IMR-90 (cell line): ENCODE results near the gene REPIN1. TPM values are rescaled to one million over a fixed set of nuclear protein-coding genes. Genes with fewer than 3 reads are reported as not detected.
A peak's percentile ranks its signal among the peaks of the same experiment; 100 is the strongest.

ENCODE experiments used
- ATAC-seq: fragments of 200-7000 bp; cut with Tn5 transposase; 2 replicates; pipeline ENCODE4 v1.9.1; 2020; ENCODE audit warnings: low read depth, mild to moderate bottlenecking, moderate library complexity
- BruUV-seq: library from RNA; stranded (reverse); fragments of 400-500 nt; replicated peaks from 2 replicates; lab custom pipeline; 2021; lab: Mats Ljungman, UMichigan
- CTCF ChIA-PET: fragments of 300-600 bp; formaldehyde crosslinking; extraction: SDS; loops from one replicate; lab custom pipeline; 2021; ENCODE audit warnings: antibody characterized with exemption; lab: Yijun Ruan, JAX
- POLR2A ChIA-PET: fragments of 300-600 bp; sonication (Branson Sonifier 250); formaldehyde crosslinking; loops from one replicate; lab custom pipeline; 2022; ENCODE audit warnings: antibody characterized with exemption; ENCODE audit not compliant: unreplicated experiment; lab: Charles Lee
- DNase-seq: peaks from one replicate; pipeline ENCODE4 v3.0.0; 2013
- H2AFZ ChIP-seq: replicated peaks from 2 replicates; pipeline ENCODE3; 2013; ENCODE audit warnings: low read length, mild to moderate bottlenecking; ENCODE audit not compliant: poor library complexity
- H2AK5ac ChIP-seq: 2 replicates; pipeline ENCODE4 v1.6.1; 2013; ENCODE audit warnings: low read depth, low read length, inconsistent platforms
- H2AK9ac ChIP-seq: replicated peaks from 2 replicates; pipeline ENCODE3; 2013; ENCODE audit warnings: mild to moderate bottlenecking, low read depth, low read length, moderate library complexity; ENCODE audit not compliant: poor library complexity
- H2BK120ac ChIP-seq: 2 replicates; pipeline ENCODE4 v1.6.1; 2013; ENCODE audit warnings: low read depth, low read length, inconsistent platforms
- H2BK15ac ChIP-seq: 3 replicates; pipeline ENCODE4 v1.6.1; 2013; ENCODE audit warnings: low read depth, low read length, inconsistent platforms
- H2BK20ac ChIP-seq: 2 replicates; pipeline ENCODE4 v1.6.1; 2013; ENCODE audit warnings: low read depth, mild to moderate bottlenecking, inconsistent platforms, low read length, moderate library complexity
- H2BK5ac ChIP-seq: 2 replicates; pipeline ENCODE4 v1.6.1; 2013; ENCODE audit warnings: mild to moderate bottlenecking, low read depth, low read length, inconsistent platforms; ENCODE audit not compliant: poor library complexity, severe bottlenecking
- H3K14ac ChIP-seq: replicated peaks from 2 replicates; pipeline ENCODE4 v1.6.1; 2013; ENCODE audit warnings: low read depth, low read length, inconsistent platforms
- H3K18ac ChIP-seq: 2 replicates; pipeline ENCODE4 v1.6.1; 2013; ENCODE audit warnings: low read depth, low read length, control low read depth
- H3K23ac ChIP-seq: 2 replicates; pipeline ENCODE4 v1.6.1; 2013; ENCODE audit warnings: low read depth, low read length, inconsistent platforms
- H3K27ac ChIP-seq: 2 replicates; pipeline ENCODE4 v1.5.1; 2013; ENCODE audit warnings: mild to moderate bottlenecking, control low read depth, low read length; ENCODE audit not compliant: insufficient read depth
- H3K27me3 ChIP-seq: 2 replicates; pipeline ENCODE4 v1.6.1; 2013; ENCODE audit warnings: low read length; ENCODE audit not compliant: control insufficient read depth, insufficient read depth
- H3K36me3 ChIP-seq: 2 replicates; pipeline ENCODE4 v1.6.1; 2013; ENCODE audit warnings: low read length, mixed read lengths; ENCODE audit not compliant: control insufficient read depth, insufficient read depth
- H3K4ac ChIP-seq: 2 replicates; pipeline ENCODE4 v1.6.1; 2013; ENCODE audit warnings: low read depth, low read length, inconsistent platforms
- H3K4me1 ChIP-seq: 2 replicates; pipeline ENCODE4 v1.6.1; 2013; ENCODE audit warnings: low read length, mixed read lengths; ENCODE audit not compliant: control insufficient read depth, insufficient read depth
- H3K4me2 ChIP-seq: 2 replicates; pipeline ENCODE4 v1.6.1; 2013; ENCODE audit warnings: low read depth, mild to moderate bottlenecking, control low read depth, low read length, moderate library complexity
- H3K4me3 ChIP-seq: 2 replicates; pipeline ENCODE4 v1.5.1; 2013; ENCODE audit warnings: low read depth, mild to moderate bottlenecking, control low read depth, low read length, moderate library complexity; ENCODE audit not compliant: insufficient read depth
- H3K56ac ChIP-seq: 2 replicates; pipeline ENCODE4 v1.6.1; 2013; ENCODE audit warnings: low read length, inconsistent platforms; ENCODE audit not compliant: insufficient read depth; ENCODE audit errors: extremely low read depth
- H3K79me1 ChIP-seq, 2 experiments: 2 replicates each; pipeline ENCODE4 v1.6.1; 2013; ENCODE audit warnings: low read length in 2 of 2, inconsistent platforms in 1 of 2, low read depth in 1 of 2
- H3K9ac ChIP-seq: 2 replicates; pipeline ENCODE4 v1.6.1; 2013; ENCODE audit warnings: low read depth, low read length, control low read depth
- H3K9me1 ChIP-seq: 2 replicates; pipeline ENCODE4 v1.6.1; 2013; ENCODE audit warnings: low read length, inconsistent platforms; ENCODE audit not compliant: insufficient read depth
- H3K9me3 ChIP-seq: 2 replicates; pipeline ENCODE4 v1.6.1; 2013; ENCODE audit warnings: low read length; ENCODE audit not compliant: control insufficient read depth, insufficient read depth
- H4K20me1 ChIP-seq: 2 replicates; pipeline ENCODE4 v1.6.1; 2013; ENCODE audit warnings: low read length, inconsistent platforms; ENCODE audit not compliant: insufficient read depth
- H4K5ac ChIP-seq: 2 replicates; pipeline ENCODE4 v1.6.1; 2013; ENCODE audit warnings: mild to moderate bottlenecking, low read depth, low read length, control low read depth
- H4K8ac ChIP-seq, 2 experiments: 2 replicates each; pipeline ENCODE4 v1.6.1; 2013; ENCODE audit warnings: low read depth in 2 of 2, low read length in 2 of 2, control low read depth in 1 of 2, inconsistent platforms in 1 of 2
- H4K91ac ChIP-seq: 2 replicates; pipeline ENCODE4 v1.6.1; 2013; ENCODE audit warnings: low read depth, low read length, inconsistent platforms; ENCODE audit not compliant: insufficient read depth
- CHD1 ChIP-seq: IDR thresholded peaks from 2 replicates; pipeline ENCODE4 v1.6.1; 2012; ENCODE audit warnings: low read depth, low read length, improper control_type of control experiment
- MAFK ChIP-seq: IDR thresholded peaks from 2 replicates; pipeline ENCODE4 v1.6.1; 2012; ENCODE audit warnings: low read depth, low read length, improper control_type of control experiment
- MXI1 ChIP-seq: IDR thresholded peaks from 2 replicates; pipeline ENCODE4 v1.6.1; 2012; ENCODE audit warnings: low read depth, mild to moderate bottlenecking, low read length, moderate library complexity, borderline replicate concordance
- NFE2L2 ChIP-seq: fragments of 150-350 bp; IDR thresholded peaks from 2 replicates; pipeline ENCODE4 v1.6.1; 2016; ENCODE audit warnings: low read depth, mild to moderate bottlenecking, low read length
- POLR2A ChIP-seq: IDR thresholded peaks from 2 replicates; pipeline ENCODE4 v1.6.1; 2012; ENCODE audit warnings: mild to moderate bottlenecking, low read depth, low read length
- RAD21 ChIP-seq: IDR thresholded peaks from 2 replicates; pipeline ENCODE4 v1.6.1; 2012; ENCODE audit warnings: low read length, improper control_type of control experiment
- WGBS, 2 experiments: methylation state at CpG; one replicate each; pipeline versions ENCODE4 v1.1.5 to v1.1.7; 2013; ENCODE audit warnings: missing lambda C conversion rate in 2 of 2; ENCODE audit not compliant: insufficient read length in 1 of 2; ENCODE audit errors: extremely low coverage in 2 of 2; 5-methylcytosine and 5-hydroxymethylcytosine counted together
- dilution Hi-C: fragments of 300-500 bp; cut with HindIII; formaldehyde crosslinking; loops from one replicate; pipeline ENCODE4 v1.14.3; 2018; ENCODE audit warnings: low sequenced_read_pairs; ENCODE audit not compliant: unreplicated experiment
- in situ Hi-C: fragments of 300-500 bp; cut with MboI; formaldehyde crosslinking; loops from 3 replicates; pipeline ENCODE4 v1.14.3; 2019; ENCODE audit warnings: low sequenced_read_pairs, inconsistent platforms, mixed read lengths
- intact Hi-C: fragments of 100-400 bp; cut with micrococcal nuclease; formaldehyde crosslinking; loops from 2 replicates; pipeline ENCODE4 v1.10.0; 2022
- polyA plus RNA-seq, 3 experiments: library from polyadenylated mRNA; depleted of rRNA; stranded (reverse); fragments of >200 nt; gene quantifications; 2 replicates each; pipeline ENCODE4 v1.2.3, GENCODE V29; 2012; ENCODE audit warnings: low replicate concordance in 1 of 3
- total RNA-seq: library from RNA; depleted of rRNA; stranded (reverse); fragments of >200 nt; gene quantifications from 2 replicates; pipeline ENCODE4 v1.2.3, GENCODE V29; 2012
- TF ChIP-seq, protein P1 (sequence below): fragments of 150-350 bp; IDR thresholded peaks from 2 replicates; pipeline ENCODE4 v1.6.1; 2017; ENCODE audit warnings: mild to moderate bottlenecking, antibody characterized with exemption, low read length, low read depth

REPIN1 gene
- total and polyA plus RNA-seq, 2 of the 4 experiments (the other 2 are of a cell fraction), result 19.4 to 50.6 TPM

DNA sequence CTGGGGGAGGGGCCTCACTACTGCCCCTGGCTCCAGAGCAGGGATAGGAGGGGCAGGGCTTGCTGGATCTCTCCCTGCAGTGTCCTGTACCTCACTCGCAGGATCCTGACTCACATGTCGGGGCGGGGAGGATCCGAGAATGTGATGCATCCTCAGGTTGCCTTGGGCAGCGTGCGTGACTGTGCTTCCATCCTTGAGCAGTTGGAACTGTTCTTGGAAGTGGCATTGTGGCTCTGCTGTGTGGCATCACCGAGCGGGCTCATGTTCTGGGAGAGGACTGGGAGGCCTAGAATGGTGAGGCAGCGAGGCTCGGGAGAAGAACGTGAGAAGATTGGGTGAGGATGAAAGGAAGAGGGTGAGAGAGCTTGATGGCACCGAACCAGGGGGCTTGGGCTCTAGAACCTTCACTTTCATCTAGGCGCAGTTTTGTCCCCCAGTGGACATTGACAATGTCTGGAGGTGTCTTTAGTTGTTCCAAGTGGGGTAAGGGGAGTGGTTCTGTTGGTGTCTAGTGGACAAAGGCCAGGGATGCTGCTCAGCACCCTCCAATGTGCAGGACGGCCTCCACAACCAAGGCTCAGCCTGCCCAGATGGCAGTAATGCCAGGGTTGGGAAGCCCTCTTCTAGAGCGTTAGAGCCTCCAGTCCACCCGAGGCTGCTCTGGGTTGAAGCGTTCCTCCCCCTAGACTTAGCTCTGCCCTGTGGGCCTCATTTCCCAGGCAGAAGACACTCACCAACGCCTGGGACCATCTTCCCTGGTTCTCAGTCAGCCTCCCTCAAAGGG lies 35.6 kb upstream of the REPIN1 start:
- Histone ChIP-seq H3K27me3 (no peaks in the 10 kb centered on the region), H2BK20ac (no peak overlapping the region), H3K56ac (no peak overlapping the region), H2BK5ac (no peak overlapping the region), H3K9ac (no peak overlapping the region), H3K14ac (no peak overlapping the region), H2AK5ac (peak overlapping the region; percentile 54), H3K9me1 (peaks cover 7% of the 10 kb centered on the region; the same call in 1 of the 2 replicates), H2BK15ac (peak overlapping the region; percentile 16; the same call in 1 of the 3 replicates), H4K8ac (no peak overlapping the region), H3K18ac (no peak overlapping the region; the same call in 1 of the 2 replicates), H4K91ac (0 out of 2 replicates have a peak overlapping the region, but pooled peaks have one; percentile 85), H2AK9ac (no peak overlapping the region), H3K4me2 (no peak overlapping the region), H3K36me3 (no peaks in the 10 kb centered on the region), H3K4me3 (no peak overlapping the region), H4K5ac (no peak overlapping the region), H3K4ac (peak overlapping the region; percentile 39; the same call in 1 of the 2 replicates), H3K27ac (no peak overlapping the region), H4K20me1 (no peaks in the 10 kb centered on the region), H3K4me1 (peaks cover 13% of the 10 kb centered on the region), H3K9me3 (no peaks in the 10 kb centered on the region), H2BK120ac (peak overlapping the region; percentile 37; the same call in 1 of the 2 replicates), H2AFZ (peak overlapping the region; percentile 32), H3K23ac (no peak overlapping the region), H3K79me1 (no peaks in the 10 kb centered on the region)
- no TSS peak for BruUV-seq
- WGBS, 2 experiments, result 93% methylated on average over 6 of the region's 18 CpGs; no CpG with 5 or more reads in 1 of the 2 experiments
- no peak for ATAC-seq
- no peak for TF ChIP-seq RAD21
- TF ChIP-seq POLR2A, result no peak
- TF ChIP-seq MAFK, result no peak
- no peak for TF ChIP-seq MXI1
- TF ChIP-seq CHD1, result no peak
- TF ChIP-seq, protein P1, sequence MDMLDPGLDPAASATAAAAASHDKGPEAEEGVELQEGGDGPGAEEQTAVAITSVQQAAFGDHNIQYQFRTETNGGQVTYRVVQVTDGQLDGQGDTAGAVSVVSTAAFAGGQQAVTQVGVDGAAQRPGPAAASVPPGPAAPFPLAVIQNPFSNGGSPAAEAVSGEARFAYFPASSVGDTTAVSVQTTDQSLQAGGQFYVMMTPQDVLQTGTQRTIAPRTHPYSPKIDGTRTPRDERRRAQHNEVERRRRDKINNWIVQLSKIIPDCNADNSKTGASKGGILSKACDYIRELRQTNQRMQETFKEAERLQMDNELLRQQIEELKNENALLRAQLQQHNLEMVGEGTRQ, result no peak
- TF ChIP-seq NFE2L2, result no peak
- in situ Hi-C loops, result no loop called here
- dilution Hi-C loops, result no loop called here
- intact Hi-C loops, result no loop called here
- CTCF ChIA-PET, result no interaction called here
- POLR2A ChIA-PET, result no interaction called here
- no peak for DNase-seq
